K562 (cell line): ENCODE measurements around the gene FUCA1. TPM values are rescaled to one million over a fixed set of nuclear protein-coding genes. Genes with fewer than 3 reads are reported as not detected.

ENCODE experiments used
- CEBPZ ChIP-seq: fragments of 150-350 bp; IDR thresholded peaks from 2 replicates; pipeline ENCODE4 v1.6.1; 2014; ENCODE audit warnings: low read depth, mild to moderate bottlenecking, low read length, borderline replicate concordance
- CREB5 ChIP-seq: fragments of 250-450 bp; sonication (Bioruptor Pico); IDR thresholded peaks from 2 replicates; pipeline ENCODE4 v1.5.0; 2020; ENCODE audit warnings: mild to moderate bottlenecking
- HDAC1 ChIP-seq, 2 experiments: fragments of 450-650 bp; IDR thresholded peaks; 2 replicates each; pipeline ENCODE4 v1.6.1; 2016 to 2017; ENCODE audit warnings: inconsistent platforms in 1 of 2, mild to moderate bottlenecking in 1 of 2, moderate library complexity in 1 of 2
- MYNN ChIP-seq, 2 experiments: sonication (generic); formaldehyde crosslinking in 1 of 2; IDR thresholded peaks; 2 replicates each; pipeline versions ENCODE4 v1.5.0 to v1.6.1; 2016 to 2020; ENCODE audit warnings: antibody characterized with exemption in 1 of 2, missing genetic modification reagents in 1 of 2
- PBX2 ChIP-seq, 2 experiments: IDR thresholded peaks in 1 of 2; conservative IDR thresholded peaks in 1 of 2; 2 replicates each; pipeline ENCODE4 v1.6.1; 2016; ENCODE audit warnings: low read depth in 2 of 2, mild to moderate bottlenecking in 1 of 2, missing compliant biosample characterization in 1 of 2, missing genetic modification characterization in 1 of 2, moderate library complexity in 1 of 2
- RBM25 ChIP-seq: fragments of 200-400 bp; formaldehyde crosslinking; IDR thresholded peaks from 2 replicates; pipeline ENCODE4 v1.6.1; 2018; ENCODE audit warnings: low read length, low read depth, moderate library complexity; ENCODE audit not compliant: severe bottlenecking
- XRCC3 ChIP-seq: fragments of 450-650 bp; IDR thresholded peaks from 2 replicates; pipeline ENCODE4 v1.6.1; 2017; ENCODE audit warnings: mild to moderate bottlenecking, moderate library complexity
- YY1 ChIP-seq, 3 experiments: IDR thresholded peaks; 2 replicates each; pipeline ENCODE4 v1.6.1; 2011; ENCODE audit warnings: low read length in 2 of 3, mild to moderate bottlenecking in 2 of 3, moderate library complexity in 2 of 3, borderline replicate concordance in 1 of 3, control low read depth in 1 of 3, low read depth in 1 of 3; ENCODE audit not compliant: insufficient read depth in 3 of 3, insufficient replicate concordance in 2 of 3, control insufficient read depth in 1 of 3, insufficient read length in 1 of 3; ENCODE audit errors: extremely low read depth in 1 of 3
- ZNF143 ChIP-seq: sonication (generic); formaldehyde crosslinking; IDR thresholded peaks from 2 replicates; pipeline ENCODE4 v1.9.0; 2022; ENCODE audit warnings: mild to moderate bottlenecking, missing genetic modification reagents
- ZNF280A ChIP-seq: fragments of 450-650 bp; IDR thresholded peaks from 2 replicates; pipeline ENCODE4 v1.6.1; 2018; ENCODE audit warnings: mild to moderate bottlenecking, low read depth; ENCODE audit not compliant: partially characterized antibody
- polyA plus RNA-seq, 8 experiments: library from polyadenylated mRNA; depleted of rRNA in 4 of 8; stranded (reverse) in 5 of 8; unstranded in 3 of 8; fragments of >200 nt; fragmentation: Nextera tagmentation in 2 of 8; fragmentation: Illumina TruSeq in 1 of 8; extraction: Ambion mirVana in 2 of 8; extraction: Trizol in 1 of 8; gene quantifications; 2 replicates each; pipeline versions ENCODE4 v1.2.1 to v1.2.3, GENCODE V29; 2011 to 2014; ENCODE audit warnings: inconsistent platforms in 1 of 8, missing spikeins in 1 of 8
- total RNA-seq, 7 experiments: library from RNA; depleted of rRNA in 6 of 7; stranded (reverse); fragments of >200 nt in 6 of 7; fragmentation: Illumina TruSeq in 2 of 7; extraction: Trizol in 2 of 7; gene quantifications; 2 replicates each; pipeline versions ENCODE4 v1.2.1 to v1.2.3, GENCODE V29; 2011 to 2021; ENCODE audit warnings: low replicate concordance in 1 of 7
- TF ChIP-seq, protein P1 (sequence below): fragments of 450-650 bp; IDR thresholded peaks from 2 replicates; pipeline ENCODE4 v1.6.1; 2016

The FUCA1 gene
- total and polyA plus RNA-seq, 9 of the 15 experiments (the other 6 are each of a cell fraction or from before 2014, with no cell fraction given) = 7.0 to 20.5 (median 13.5) TPM

- TF ChIP-seq YY1 (IDR thresholded peaks at IDR 0.05; ENCODE audit: borderline replicate concordance in 1 of 3, control insufficient read depth in 1 of 3, extremely low read depth in 1 of 3, insufficient read depth in 3 of 3, insufficient read length in 1 of 3, insufficient replicate concordance in 2 of 3, low read depth in 1 of 3, low read length in 2 of 3) (no peak), ZNF280A (no peak), CEBPZ (no peak), XRCC3 (no peak), CREB5 (CRISPR knock-in tag) (no peak), PBX2 (CRISPR knock-in tag; IDR thresholded peaks at IDR 0.05; ENCODE audit: low read depth) (no peak), PBX2 (tag; conservative IDR thresholded peaks at IDR 0.05; ENCODE audit: low read depth) (0 out of 2 replicates have a peak, but pooled peaks have one; percentile 6), RBM25 (no peak), MYNN (IDR thresholded peaks at IDR 0.05) (no peak), MYNN (CRISPR knock-in tag; IDR thresholded peaks at IDR 0.05) (no peak), ZNF143 (no peak), HDAC1 (IDR thresholded peaks at IDR 0.05) (no peak)
- TF ChIP-seq, protein P1, sequence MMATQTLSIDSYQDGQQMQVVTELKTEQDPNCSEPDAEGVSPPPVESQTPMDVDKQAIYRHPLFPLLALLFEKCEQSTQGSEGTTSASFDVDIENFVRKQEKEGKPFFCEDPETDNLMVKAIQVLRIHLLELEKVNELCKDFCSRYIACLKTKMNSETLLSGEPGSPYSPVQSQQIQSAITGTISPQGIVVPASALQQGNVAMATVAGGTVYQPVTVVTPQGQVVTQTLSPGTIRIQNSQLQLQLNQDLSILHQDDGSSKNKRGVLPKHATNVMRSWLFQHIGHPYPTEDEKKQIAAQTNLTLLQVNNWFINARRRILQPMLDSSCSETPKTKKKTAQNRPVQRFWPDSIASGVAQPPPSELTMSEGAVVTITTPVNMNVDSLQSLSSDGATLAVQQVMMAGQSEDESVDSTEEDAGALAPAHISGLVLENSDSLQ = peak; percentile 38
Observed at GRCh38 chr1:23910553-23911246, 42.6 kb upstream of the FUCA1 start (continued).
